NOMO-1 treated with dmso at 0.1 percent for 144 hours (cell line): ENCODE data around the gene MUC3A.

Source experiments
- DNase-seq: peaks from one replicate; lab custom pipeline; 2025; ENCODE audit not compliant: unreplicated experiment; lab: John Stamatoyannopoulos, UW

MUC3A gene

GRCh38 chr7:100944138-100944537 is 5.2 kb upstream of the MUC3A start:
- no peak for DNase-seq

GRCh38 chr7:100946111-100946510 is 3.2 kb upstream of the MUC3A start:
- no peak for DNase-seq

GRCh38 chr7:100946766-100947365 is 2.5 kb upstream of the MUC3A start:
- no peak for DNase-seq

GRCh38 chr7:100947792-100948191 is 1.5 kb upstream of the MUC3A start:
- DNase-seq, result no peak

GRCh38 chr7:100949933-100950443 is 654 bp downstream of the MUC3A start:
- no peak for DNase-seq

- no peak for DNase-seq
Observed at GRCh38 chr7:100951172-100951571, 1.8 kb downstream of the MUC3A start.

- no peak for DNase-seq
Observed at GRCh38 chr7:100951888-100952560, 2.7 kb downstream of the MUC3A start.

GRCh38 chr7:100952641-100953040 is 3.3 kb downstream of the MUC3A start:
- DNase-seq, result no peak

GRCh38 chr7:100957832-100958421 is 8.6 kb downstream of the MUC3A start:
- DNase-seq, result no peak

- no peak for DNase-seq
Observed at GRCh38 chr7:100959894-100960293, 10.6 kb downstream of the MUC3A start.

- DNase-seq, result no peak
Observed at GRCh38 chr7:100962537-100962936, 13.2 kb downstream of the MUC3A start.

GRCh38 chr7:100963386-100963785 is 14.1 kb downstream of the MUC3A start:
- DNase-seq, result no peak

- no peak for DNase-seq
Observed at GRCh38 chr7:100963874-100964273, 14.5 kb downstream of the MUC3A start.

GRCh38 chr7:100964630-100965029 is 15.3 kb downstream of the MUC3A start:
- DNase-seq, result no peak

GRCh38 chr7:100965045-100965722 is 15.8 kb downstream of the MUC3A start:
- no peak for DNase-seq

GRCh38 chr7:100965723-100966541 is 16.6 kb downstream of the MUC3A start:
- no peak for DNase-seq

- DNase-seq, result no peak
Observed at GRCh38 chr7:100966542-100967291, 17.4 kb downstream of the MUC3A start.

- no peak for DNase-seq
Observed at GRCh38 chr7:100967292-100967863, 18.0 kb downstream of the MUC3A start.

- no peak for DNase-seq
Observed at GRCh38 chr7:100968031-100968430, 18.7 kb downstream of the MUC3A start.

- no peak for DNase-seq
Observed at GRCh38 chr7:100968650-100969049, 19.3 kb downstream of the MUC3A start.
